GM21447 (cell line): Measurements from ENCODE around the gene KRTAP7-1.

Source experiments
- ATAC-seq: cut with Tn5 transposase; IDR thresholded peaks from one replicate; pipeline ENCODE4 v1.9.1; 2021; ENCODE audit not compliant: unreplicated experiment

Gene KRTAP7-1, protein sequence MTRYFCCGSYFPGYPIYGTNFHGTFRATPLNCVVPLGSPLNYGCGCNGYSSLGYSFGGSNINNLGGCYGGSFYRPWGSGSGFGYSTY

DNA sequence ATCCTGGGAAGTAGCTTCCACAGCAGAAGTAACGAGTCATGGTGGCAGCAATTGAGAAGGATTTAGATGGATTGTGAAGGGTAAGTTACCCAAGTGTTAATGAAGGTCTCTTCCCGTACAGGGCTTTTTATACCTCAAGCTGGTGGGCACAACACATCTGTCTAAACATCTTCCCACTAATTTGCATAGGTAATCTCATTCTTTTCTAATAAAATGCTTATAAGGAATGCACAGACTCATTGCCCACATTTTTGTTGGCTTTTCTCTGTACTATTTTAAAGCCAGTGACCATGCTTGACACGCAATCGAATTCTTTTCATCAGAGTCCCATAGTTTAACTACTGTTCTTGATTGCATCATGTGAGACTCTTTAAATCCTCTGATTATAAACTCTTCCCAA lies at the start of gene KRTAP7-1:
Gene KRTAP7-1 (minus strand): TSS at position 101 of the 400 bp plus-strand sequence. CDS start 61 bp downstream, at position 40.
- no peak for ATAC-seq

DNA sequence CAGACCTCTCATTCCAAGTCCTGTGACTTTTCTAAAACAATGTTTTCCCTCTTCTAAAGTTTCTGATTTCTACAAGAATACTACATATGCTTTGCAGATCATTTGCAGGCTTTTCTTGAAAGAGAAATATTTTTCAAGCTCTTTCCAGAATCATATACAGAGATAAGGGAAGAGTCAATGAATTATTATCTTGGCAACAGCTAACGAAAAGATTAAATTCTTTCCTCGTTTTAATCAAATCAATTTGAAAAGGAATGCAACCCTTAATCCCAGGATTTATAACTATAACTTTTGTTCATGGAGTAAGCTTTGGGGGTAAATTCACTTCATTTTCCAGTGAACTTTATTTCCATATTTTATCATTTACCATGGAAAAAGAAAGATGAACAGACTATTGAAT lies 45.0 kb upstream of the KRTAP7-1 start:
- ATAC-seq: no peak

DNA sequence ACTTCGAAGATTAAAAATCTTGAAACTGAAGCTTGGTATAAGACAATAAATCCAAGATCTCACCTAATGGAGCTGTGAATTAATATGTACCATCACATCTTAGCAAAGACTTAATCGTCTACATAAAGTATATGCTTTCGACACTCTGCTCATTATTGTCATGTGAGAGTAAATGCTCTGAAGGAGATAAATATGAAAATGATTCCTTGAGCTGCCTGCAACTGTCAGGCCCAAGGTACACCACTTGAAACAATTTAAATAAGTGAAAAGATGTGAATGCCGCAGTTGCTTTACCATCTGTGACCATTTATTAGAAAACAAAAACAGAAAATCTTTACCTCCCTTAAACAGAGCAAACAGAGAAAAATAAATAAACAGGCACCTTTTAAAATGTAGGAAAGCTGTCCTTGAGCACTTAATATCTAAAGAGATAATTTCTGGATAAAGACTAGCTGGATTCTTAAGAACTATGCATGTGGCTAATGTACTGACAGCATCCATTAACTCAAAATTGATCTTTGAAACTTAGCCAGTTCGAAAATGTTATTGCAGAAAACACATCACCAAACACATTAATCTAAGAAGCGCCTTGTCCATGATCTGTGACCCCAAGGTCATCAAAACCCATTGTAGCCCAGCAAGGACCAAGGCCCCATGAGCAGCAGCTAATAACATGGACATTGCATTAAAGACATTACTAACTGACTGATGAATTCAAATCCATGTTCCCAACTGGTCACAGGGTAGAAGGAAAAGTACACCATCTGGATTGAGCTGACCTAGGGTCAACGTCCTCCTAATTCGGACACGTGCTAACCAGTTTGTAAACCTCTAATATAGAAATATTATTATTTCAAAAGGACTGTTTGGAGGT lies 18.3 kb upstream of the KRTAP7-1 start:
- ATAC-seq: no peak

GRCh38 chr21:30842990-30843389 lies 13.4 kb upstream of the KRTAP7-1 start:
- no peak for ATAC-seq

DNA sequence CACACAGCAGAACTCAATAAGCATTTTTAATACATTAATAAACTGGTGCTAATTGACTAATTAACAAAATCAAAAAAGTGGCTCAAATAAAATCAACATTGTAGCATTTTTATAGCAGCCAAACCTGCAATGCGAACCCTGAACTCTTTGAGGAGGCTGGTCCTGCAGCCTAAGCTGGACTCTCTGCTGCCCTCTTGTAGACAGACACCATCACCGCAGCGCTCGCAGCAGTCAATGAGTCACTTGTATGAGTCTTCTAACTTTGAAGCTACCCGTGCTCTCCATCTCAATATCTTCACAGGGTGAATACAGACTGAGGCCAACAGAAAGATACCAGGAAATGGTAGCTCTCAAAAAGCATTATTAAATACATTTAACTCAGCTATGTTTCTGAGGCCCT lies 9.7 kb upstream of the KRTAP7-1 start:
- ATAC-seq: no peak

- no peak for ATAC-seq
Measured at GRCh38 chr21:30838536-30838935, 9.0 kb upstream of the KRTAP7-1 start.

GRCh38 chr21:30831194-30831765 lies 1.7 kb upstream of the KRTAP7-1 start:
- ATAC-seq: no peak

DNA sequence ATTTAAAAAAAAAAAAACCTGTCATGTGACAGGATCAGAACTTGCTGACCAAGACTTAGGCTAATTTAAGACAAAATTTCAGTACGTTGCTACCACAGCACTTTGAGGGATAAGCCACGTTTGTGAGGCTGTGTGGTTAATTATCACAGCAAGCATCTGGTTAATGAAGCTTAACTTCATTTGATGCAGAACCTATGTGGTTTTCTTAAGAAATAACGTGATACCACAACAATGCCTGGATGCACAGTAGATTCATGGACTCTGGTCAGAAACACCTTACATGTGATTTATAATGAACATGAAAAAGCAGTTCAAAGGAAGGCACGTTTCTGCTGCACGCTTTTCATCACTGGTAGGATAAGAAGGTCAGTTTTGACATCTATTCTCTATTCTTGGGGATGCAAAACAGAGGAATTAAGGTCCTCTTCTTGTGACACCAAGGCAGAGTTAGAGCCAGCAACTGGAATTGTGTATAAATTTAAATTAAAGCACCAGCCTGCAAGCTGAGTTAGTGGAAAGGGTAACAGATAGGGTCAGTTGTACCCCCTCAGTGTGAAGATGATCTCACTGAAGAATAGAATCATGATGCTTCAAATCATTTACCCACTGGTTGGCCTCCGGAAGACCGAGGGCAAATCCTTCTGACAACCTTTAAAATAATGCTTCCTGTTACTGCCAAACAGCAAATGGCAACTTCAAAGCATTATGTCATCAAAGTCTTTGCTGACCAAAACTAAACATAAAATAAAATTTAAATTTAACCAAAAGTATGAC lies 10.5 kb downstream of the KRTAP7-1 start:
- ATAC-seq: no peak

GRCh38 chr21:30813174-30813573 lies 16.4 kb downstream of the KRTAP7-1 start, which contains the start of gene KRTAP8-1:
KRTAP8-1 (minus strand) TSS chr21:30813274; CDS start chr21:30813220, 54 bp downstream.
- no peak for ATAC-seq

DNA sequence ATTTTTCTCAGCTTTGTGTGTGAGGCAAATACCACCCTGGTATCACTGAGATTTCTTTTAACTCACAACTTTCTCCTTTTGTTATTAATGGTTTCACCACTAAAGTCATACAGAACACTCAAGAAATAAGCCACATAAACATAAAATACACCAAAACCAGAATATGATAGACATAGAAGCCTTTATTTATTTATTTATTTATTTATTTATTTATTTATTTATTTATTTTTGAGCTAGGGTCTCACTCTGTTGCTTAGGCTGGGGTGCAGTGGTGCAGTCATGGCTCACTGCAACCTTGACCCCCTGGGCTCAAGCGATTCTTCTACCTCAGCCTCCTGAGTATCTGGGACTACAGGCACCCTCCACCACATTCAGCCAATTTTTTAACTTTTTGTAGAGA lies 29.0 kb downstream of the KRTAP7-1 start:
- no peak for ATAC-seq

- no peak for ATAC-seq
Measured at GRCh38 chr21:30793581-30794314, 35.8 kb downstream of the KRTAP7-1 start.

DNA sequence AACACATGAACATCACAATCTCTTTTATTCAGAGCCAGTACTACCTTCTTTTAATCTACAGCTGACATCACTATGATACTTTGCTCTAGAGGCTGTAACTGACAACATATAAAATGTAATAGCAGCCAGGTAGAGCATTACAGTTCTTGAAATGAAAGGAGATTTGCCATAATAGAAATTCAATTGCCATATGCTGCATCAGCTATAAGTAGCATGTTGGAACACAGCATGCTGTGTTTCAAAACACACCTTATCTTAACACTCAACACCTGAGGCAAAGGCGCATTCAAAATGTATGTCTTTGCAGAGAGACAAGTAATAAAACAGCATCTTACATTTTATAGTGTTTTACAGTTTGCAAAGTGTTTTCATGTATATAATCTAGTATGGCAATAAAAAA lies 50.3 kb downstream of the KRTAP7-1 start:
- ATAC-seq: no peak
